ENCODE measurements around the gene IRX2. TPM values are rescaled to one million over a fixed set of nuclear protein-coding genes. Genes with fewer than 3 reads are reported as not detected.

The IRX2 gene
- total RNA-seq, 1 donor from 2014 or later: 3.7 TPM

DNA sequence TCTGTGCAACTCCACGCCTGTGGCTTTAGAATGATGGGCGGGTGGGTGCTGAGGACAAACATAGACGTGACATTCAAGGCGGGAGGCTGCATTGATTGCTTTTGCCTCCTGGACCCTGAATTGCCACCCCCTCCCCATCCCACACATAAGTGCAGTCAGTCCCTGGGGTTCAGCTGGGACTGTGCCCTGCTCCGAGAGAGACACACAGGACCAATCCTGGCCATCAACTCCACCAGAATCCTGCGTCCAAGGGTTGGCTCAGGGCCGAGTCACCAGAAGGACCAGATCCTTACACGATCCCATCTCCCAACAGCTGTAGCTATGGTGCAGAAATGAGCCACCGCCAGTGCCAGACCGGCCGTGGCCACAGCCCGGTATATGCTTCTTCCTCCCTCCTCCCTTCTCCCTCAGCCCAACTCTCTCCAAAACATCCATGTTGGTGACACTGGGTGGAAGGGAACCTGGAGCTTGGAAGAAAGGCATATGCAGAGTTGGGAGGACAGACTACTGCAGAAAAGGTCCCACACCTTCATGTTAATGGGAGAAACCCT, 27.4 kb downstream of the IRX2 start:
- Histone ChIP-seq H3K4me3 (no peak overlapping the region), H3K27me3 (no peaks in the 10 kb centered on the region), H3K9me3 (no peaks in the 10 kb centered on the region), H3K4me1 (no peaks in the 10 kb centered on the region), H3K36me3 (no peaks in the 10 kb centered on the region), H3K27ac (no peak overlapping the region)
- peak; percentile 34 to 49 for DNase-seq (ENCODE audit: extremely low spot score in 2 of 2)
- TF ChIP-seq POLR2A (IDR thresholded peaks at IDR 0.05): no peak
- TF ChIP-seq, protein P1, sequence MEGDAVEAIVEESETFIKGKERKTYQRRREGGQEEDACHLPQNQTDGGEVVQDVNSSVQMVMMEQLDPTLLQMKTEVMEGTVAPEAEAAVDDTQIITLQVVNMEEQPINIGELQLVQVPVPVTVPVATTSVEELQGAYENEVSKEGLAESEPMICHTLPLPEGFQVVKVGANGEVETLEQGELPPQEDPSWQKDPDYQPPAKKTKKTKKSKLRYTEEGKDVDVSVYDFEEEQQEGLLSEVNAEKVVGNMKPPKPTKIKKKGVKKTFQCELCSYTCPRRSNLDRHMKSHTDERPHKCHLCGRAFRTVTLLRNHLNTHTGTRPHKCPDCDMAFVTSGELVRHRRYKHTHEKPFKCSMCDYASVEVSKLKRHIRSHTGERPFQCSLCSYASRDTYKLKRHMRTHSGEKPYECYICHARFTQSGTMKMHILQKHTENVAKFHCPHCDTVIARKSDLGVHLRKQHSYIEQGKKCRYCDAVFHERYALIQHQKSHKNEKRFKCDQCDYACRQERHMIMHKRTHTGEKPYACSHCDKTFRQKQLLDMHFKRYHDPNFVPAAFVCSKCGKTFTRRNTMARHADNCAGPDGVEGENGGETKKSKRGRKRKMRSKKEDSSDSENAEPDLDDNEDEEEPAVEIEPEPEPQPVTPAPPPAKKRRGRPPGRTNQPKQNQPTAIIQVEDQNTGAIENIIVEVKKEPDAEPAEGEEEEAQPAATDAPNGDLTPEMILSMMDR (IDR thresholded peaks at IDR 0.05): no peak
- TF ChIP-seq POLR2AphosphoS5 (IDR thresholded peaks at IDR 0.05; ENCODE audit: insufficient read depth in 1 of 2, low read depth in 1 of 2): no peak
- intact Hi-C loops (cut with DNase I): no loop called here

DNA sequence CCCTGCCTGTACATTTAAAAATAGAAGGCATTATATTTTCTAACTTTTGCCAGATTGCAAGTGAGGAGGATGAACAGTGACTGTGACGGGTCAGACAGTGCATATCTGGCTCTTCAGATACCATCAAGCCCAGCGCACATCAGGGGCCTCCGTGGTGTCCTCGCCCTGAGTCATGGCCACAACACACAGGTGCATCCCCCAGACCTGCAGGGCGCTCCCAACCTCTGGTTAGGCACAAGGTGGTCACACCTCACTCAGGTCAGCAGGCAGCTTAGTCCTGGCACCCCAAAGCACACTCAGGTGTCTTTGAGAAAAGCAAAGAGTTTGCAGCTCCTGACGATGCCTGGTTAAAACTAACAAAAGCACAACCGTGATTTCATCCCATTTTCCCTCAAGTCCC, 28.6 kb downstream of the IRX2 start:
- Histone ChIP-seq H3K4me1 (no peaks in the 10 kb centered on the region), H3K9me3 (no peaks in the 10 kb centered on the region), H3K27me3 (no peaks in the 10 kb centered on the region), H3K36me3 (no peaks in the 10 kb centered on the region), H3K4me3 (no peak overlapping the region), H3K27ac (no peak overlapping the region)
- intact Hi-C loops (cut with DNase I): no loop called here
- peak in 1 of 2 donors; percentile 82 for DNase-seq (ENCODE audit: extremely low spot score in 2 of 2)
- TF ChIP-seq POLR2A (IDR thresholded peaks at IDR 0.05) (no peak), POLR2AphosphoS5 (IDR thresholded peaks at IDR 0.05; ENCODE audit: insufficient read depth in 1 of 2, low read depth in 1 of 2) (no peak)
- TF ChIP-seq, protein P1 (IDR thresholded peaks at IDR 0.05): no peak

DNA sequence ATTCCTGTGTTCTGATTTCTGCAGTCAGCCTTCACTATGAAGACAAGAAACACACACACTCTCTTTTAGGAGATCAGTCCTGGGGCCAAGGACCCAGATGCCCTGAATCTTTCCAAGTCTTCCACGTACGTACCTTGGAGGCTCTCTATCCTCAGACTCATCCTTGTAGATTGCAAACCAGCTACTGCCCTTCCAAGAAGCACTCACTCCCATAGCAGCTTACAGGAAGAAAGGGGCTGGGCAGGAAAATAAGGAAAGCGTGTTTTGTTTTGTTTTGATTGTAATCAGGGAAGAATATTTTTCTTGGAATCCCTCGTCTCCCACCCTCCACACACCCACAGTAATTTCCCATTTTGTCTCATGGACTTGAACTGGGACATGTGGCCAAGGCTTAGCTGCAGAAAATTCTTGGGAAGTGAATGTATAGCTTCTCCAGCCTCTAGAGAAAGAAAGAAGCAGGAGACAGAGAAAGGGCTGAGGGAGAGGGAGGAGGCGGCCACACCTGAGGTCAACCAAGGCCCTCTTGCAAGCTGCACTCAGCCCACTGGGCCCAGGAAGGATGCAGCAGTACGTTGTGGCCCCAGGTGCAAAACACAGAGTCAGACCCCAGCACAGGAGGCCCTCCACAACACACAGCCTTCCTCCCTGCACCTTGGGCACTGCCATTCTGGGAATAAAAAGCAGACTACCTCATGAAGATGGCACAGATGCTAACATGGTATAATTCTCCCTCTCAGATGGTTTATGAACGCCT, 29.9 kb downstream of the IRX2 start:
- Histone ChIP-seq H3K9me3 (no peaks in the 10 kb centered on the region), H3K4me3 (no peak overlapping the region), H3K4me1 (no peaks in the 10 kb centered on the region), H3K36me3 (no peaks in the 10 kb centered on the region), H3K27ac (no peak overlapping the region), H3K27me3 (no peaks in the 10 kb centered on the region)
- intact Hi-C loops (cut with DNase I): no loop called here
- DNase-seq (ENCODE audit: extremely low spot score in 2 of 2): peak; percentile 58 to 64
- TF ChIP-seq POLR2AphosphoS5 (IDR thresholded peaks at IDR 0.05; ENCODE audit: insufficient read depth in 1 of 2, low read depth in 1 of 2) (no peak), POLR2A (IDR thresholded peaks at IDR 0.05) (no peak)
- TF ChIP-seq, protein P1 (IDR thresholded peaks at IDR 0.05): no peak

DNA sequence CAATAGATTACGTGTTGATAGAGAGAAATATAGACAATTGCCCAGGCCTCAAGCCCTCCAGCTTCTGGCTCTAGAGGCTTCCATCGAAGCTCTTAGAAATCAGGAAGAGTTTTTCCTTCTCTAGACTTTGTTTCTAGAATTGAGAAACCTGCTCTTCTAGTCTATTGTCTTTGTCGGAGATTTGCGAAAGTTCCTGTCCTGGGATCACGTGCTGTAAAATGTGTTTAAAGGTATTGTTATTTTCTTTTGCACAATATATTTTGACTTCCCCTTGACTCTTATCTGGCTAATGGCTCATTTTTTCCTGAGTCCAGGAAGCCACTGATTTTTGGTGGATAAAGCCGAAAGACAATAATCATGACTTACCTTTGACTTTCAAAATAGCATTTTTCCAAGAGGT, 32.1 kb downstream of the IRX2 start:
- intact Hi-C loops (cut with DNase I): no loop called here
- Histone ChIP-seq H3K27ac (no peak overlapping the region), H3K27me3 (no peaks in the 10 kb centered on the region), H3K4me3 (no peak overlapping the region), H3K36me3 (no peaks in the 10 kb centered on the region), H3K9me3 (no peaks in the 10 kb centered on the region), H3K4me1 (no peaks in the 10 kb centered on the region)
- DNase-seq (ENCODE audit: extremely low spot score in 2 of 2): no peak
- TF ChIP-seq, protein P1 (IDR thresholded peaks at IDR 0.05): no peak
- no peak for TF ChIP-seq POLR2AphosphoS5 (IDR thresholded peaks at IDR 0.05; ENCODE audit: insufficient read depth in 1 of 2, low read depth in 1 of 2)
- TF ChIP-seq POLR2A (IDR thresholded peaks at IDR 0.05): no peak

DNA sequence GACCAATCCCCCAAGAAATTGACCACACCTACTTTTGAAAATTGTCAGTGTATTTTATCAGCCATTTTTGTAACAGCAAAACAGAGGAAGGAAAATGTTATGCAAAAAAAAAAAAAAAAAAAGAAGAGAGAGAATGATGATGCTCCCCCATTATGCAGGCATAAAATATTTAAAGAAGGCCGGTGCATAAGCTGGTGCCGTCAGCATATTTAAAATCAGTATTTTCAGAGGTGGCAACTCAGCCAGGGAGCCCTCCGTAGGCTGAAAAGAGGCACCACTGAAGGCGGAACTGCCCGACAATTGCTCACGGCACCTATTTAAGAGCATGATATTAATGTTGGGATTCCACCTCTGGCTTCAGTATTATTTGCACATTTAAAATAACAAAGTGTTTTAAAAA, 33.4 kb downstream of the IRX2 start:
- no peak for TF ChIP-seq POLR2A (IDR thresholded peaks at IDR 0.05)
- TF ChIP-seq, protein P1 (IDR thresholded peaks at IDR 0.05): no peak
- Histone ChIP-seq H3K4me1 (no peaks in the 10 kb centered on the region), H3K27ac (no peak overlapping the region), H3K9me3 (no peaks in the 10 kb centered on the region), H3K36me3 (no peaks in the 10 kb centered on the region), H3K27me3 (no peaks in the 10 kb centered on the region), H3K4me3 (no peak overlapping the region)
- DNase-seq (ENCODE audit: extremely low spot score in 2 of 2): no peak
- intact Hi-C loops (cut with DNase I): no loop called here

Measured in vagina (tissue), 2 donors.